Endothelial cell of umbilical vein (primary cell): ENCODE measurements around the gene ZNF697. TPM values are rescaled to one million over a fixed set of nuclear protein-coding genes. Genes with fewer than 3 reads are reported as not detected.

Source experiments
- BruUV-seq: library from RNA; stranded (reverse); fragments of 400-500 nt; replicated peaks from 2 replicates; lab custom pipeline; 2021; lab: Mats Ljungman, UMichigan
- CTCF ChIA-PET: fragments of 300-600, 350-600 bp; sonication (Branson Sonifier 250); formaldehyde crosslinking; loops from one replicate; lab custom pipeline; 2021; ENCODE audit warnings: antibody characterized with exemption, inconsistent platforms; lab: Charles Lee
- POLR2A ChIA-PET: fragments of 300-600, 350-600 bp; sonication (Branson Sonifier 250); formaldehyde crosslinking; loops from one replicate; lab custom pipeline; 2021; ENCODE audit warnings: antibody characterized with exemption, inconsistent platforms; lab: Charles Lee
- DNase-seq: peaks from one replicate; pipeline ENCODE4 v3.0.0-alpha.2; 2011; ENCODE audit warnings: low read depth, low spot score
- FAIRE-seq: peaks from 2 replicates; lab custom pipeline; 2011; peaks lifted over from hg19 to GRCh38; lab: Jason Lieb, UNC
- H2AFZ ChIP-seq: 2 replicates; pipeline ENCODE4 v1.6.0; 2012; ENCODE audit warnings: low read depth, low read length, control low read depth, inconsistent platforms
- H3K27ac ChIP-seq: 2 replicates; pipeline ENCODE4 v1.5.1; 2011; ENCODE audit warnings: low read depth, mild to moderate bottlenecking, control low read depth, low read length, moderate library complexity; ENCODE audit not compliant: insufficient read depth
- H3K27me3 ChIP-seq, 2 experiments: 2 replicates each; pipeline versions ENCODE4 v1.6.0 to v1.6.1; 2011; ENCODE audit warnings: low read length in 2 of 2, mixed read lengths in 1 of 2; ENCODE audit not compliant: control insufficient read depth in 2 of 2, insufficient read depth in 2 of 2
- H3K36me3 ChIP-seq, 2 experiments: 2 replicates in 1 of 2; 3 replicates in 1 of 2; pipeline ENCODE4 v1.5.1; 2011; ENCODE audit warnings: low read length in 2 of 2, mild to moderate bottlenecking in 1 of 2, moderate library complexity in 1 of 2; ENCODE audit not compliant: control insufficient read depth in 2 of 2, insufficient read depth in 2 of 2; ENCODE audit errors: extremely low read depth in 1 of 2
- H3K4me1 ChIP-seq: 3 replicates; pipeline ENCODE4 v1.5.1; 2011; ENCODE audit warnings: mild to moderate bottlenecking, low read length; ENCODE audit not compliant: control insufficient read depth, insufficient read depth; ENCODE audit errors: extremely low read depth
- H3K4me2 ChIP-seq: 2 replicates; pipeline ENCODE4 v1.6.1; 2011; ENCODE audit warnings: low read length, control low read depth, mixed read lengths; ENCODE audit not compliant: insufficient read depth
- H3K4me3 ChIP-seq, 3 experiments: fragments of 200-600 bp in 1 of 3; sonication (generic), shearing (Covaris generic) in 1 of 3; replicated peaks in 1 of 3; 2 replicates each; pipeline ENCODE4 v1.5.1; 2011 to 2016; ENCODE audit warnings: control low read depth in 3 of 3, low read length in 3 of 3, mild to moderate bottlenecking in 2 of 3, inconsistent platforms in 1 of 3, low read depth in 1 of 3, moderate library complexity in 1 of 3; ENCODE audit not compliant: insufficient read depth in 1 of 3
- H3K79me2 ChIP-seq: 2 replicates; pipeline ENCODE4 v1.6.0; 2012; ENCODE audit warnings: low read length, inconsistent platforms; ENCODE audit not compliant: control insufficient read depth, insufficient read depth
- H3K9ac ChIP-seq: replicated peaks from 2 replicates; pipeline ENCODE3; 2011; ENCODE audit warnings: low read length, control low read depth; ENCODE audit not compliant: insufficient read depth; ENCODE audit errors: extremely low read depth
- H3K9me1 ChIP-seq: replicated peaks from 3 replicates; pipeline ENCODE4 v1.6.0; 2011; ENCODE audit warnings: mild to moderate bottlenecking, low read length; ENCODE audit not compliant: control insufficient read depth, insufficient read depth; ENCODE audit errors: extremely low read depth
- H3K9me3 ChIP-seq: replicated peaks from 2 replicates; pipeline ENCODE4 v1.5.1; 2012; ENCODE audit warnings: low read length, inconsistent platforms; ENCODE audit not compliant: control insufficient read depth, insufficient read depth
- H4K20me1 ChIP-seq: replicated peaks from 2 replicates; pipeline ENCODE3; 2011; ENCODE audit warnings: mild to moderate bottlenecking, low read length; ENCODE audit not compliant: control insufficient read depth, insufficient read depth; ENCODE audit errors: extremely low read depth
- FOS ChIP-seq: IDR thresholded peaks from 2 replicates; pipeline ENCODE4 v1.6.1; 2011; ENCODE audit warnings: mild to moderate bottlenecking, low read length, moderate library complexity, borderline replicate concordance; ENCODE audit not compliant: insufficient read depth
- JUN ChIP-seq: IDR thresholded peaks from 2 replicates; pipeline ENCODE4 v1.6.1; 2011; ENCODE audit warnings: borderline replicate concordance, low read depth; ENCODE audit not compliant: insufficient read length, insufficient read depth
- MYC ChIP-seq: IDR thresholded peaks from one replicate; pipeline ENCODE4 v1.6.1; 2011; ENCODE audit warnings: mild to moderate bottlenecking, low read depth, low read length
- POLR2AphosphoS5 ChIP-seq: IDR thresholded peaks from 2 replicates; pipeline ENCODE4 v1.6.1; 2012; ENCODE audit warnings: low read depth, mild to moderate bottlenecking, control low read depth, low read length, moderate library complexity; ENCODE audit not compliant: insufficient read depth
- dilution Hi-C: fragments of 300-500 bp; cut with MboI; formaldehyde crosslinking; loops from one replicate; pipeline ENCODE4 v1.15.0; 2019; ENCODE audit warnings: low sequenced_read_pairs; ENCODE audit not compliant: extremely low pct_ligation_motif_present
- intact Hi-C: fragments of 100-400 bp; cut with micrococcal nuclease; formaldehyde crosslinking; loops from one replicate; pipeline ENCODE4 v1.10.0; 2022
- polyA plus RNA-seq, 4 experiments: library from polyadenylated mRNA; depleted of rRNA in 3 of 4; stranded (reverse) in 3 of 4; unstranded in 1 of 4; fragments of >200 nt; gene quantifications; 2 replicates each; pipeline versions ENCODE4 v1.2.1 to v1.2.3, GENCODE V29; 2011 to 2012; ENCODE audit warnings: missing spikeins in 1 of 4
- total RNA-seq: library from RNA; stranded (reverse); gene quantifications from 2 replicates; pipeline ENCODE4 v1.2.3, GENCODE V29; 2021
- TF ChIP-seq, protein P1 (sequence below): IDR thresholded peaks from 2 replicates; pipeline ENCODE4 v1.6.1; 2011; ENCODE audit not compliant: insufficient read depth, insufficient read length
- TF ChIP-seq, protein P2 (sequence below), 2 donors: IDR thresholded peaks; 1 replicate in 1 of 2; 2 replicates in 1 of 2; pipeline ENCODE4 v1.5.1; 2011; ENCODE audit warnings: low read length in 2 of 2, mild to moderate bottlenecking in 2 of 2, moderate library complexity in 2 of 2, control low read depth in 1 of 2, inconsistent platforms in 1 of 2, low read depth in 1 of 2; ENCODE audit not compliant: insufficient read depth in 1 of 2; ENCODE audit errors: extremely low read depth in 1 of 2

ZNF697 gene
- total and polyA plus RNA-seq, 2 donors (not counting 3 experiments of a cell fraction or from before 2014, with no cell fraction given), result 6.2 to 14.1 TPM

DNA sequence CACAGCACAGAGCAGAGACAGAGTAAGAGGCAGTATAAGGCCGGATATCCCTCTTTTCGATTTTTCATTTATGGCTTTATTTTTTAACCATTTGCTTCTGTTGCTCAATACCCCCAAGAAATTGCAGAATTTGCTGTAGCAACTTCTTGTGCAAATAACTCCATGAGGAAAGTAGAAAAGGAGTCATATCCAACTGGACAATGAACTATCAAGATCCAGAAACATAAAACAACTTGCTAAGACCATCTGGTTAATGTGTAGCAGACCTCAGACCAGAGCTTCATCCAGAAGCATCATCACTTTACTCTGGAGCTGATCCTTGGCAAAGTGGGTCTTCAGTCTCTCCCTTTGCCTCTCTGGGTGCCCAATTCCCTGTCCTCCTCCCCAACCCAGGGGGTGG, 45.9 kb downstream of the ZNF697 start:
- FAIRE-seq, result no peak
- H3K9me1 ChIP-seq, result no peaks in the 10 kb centered on the region
- H3K9me3 ChIP-seq, result no peaks in the 10 kb centered on the region
- H3K4me2 ChIP-seq, result no peak overlapping the region
- no peaks in the 10 kb centered on the region for H3K79me2 ChIP-seq
- no peaks in the 10 kb centered on the region for H3K36me3 ChIP-seq
- CTCF ChIA-PET, result interaction anchor here (1.0 to 2.0 kb wide), 2 partner anchors 9 to 73 kb away, joined by 3 to 9 read pairs; no protein-coding TSS in a partner anchor
- no peak overlapping the region for H3K27ac ChIP-seq
- intact Hi-C loops, result no loop called here
- no peak for DNase-seq
- POLR2A ChIA-PET, result no interaction called here
- H4K20me1 ChIP-seq, result no peaks in the 10 kb centered on the region
- BruUV-seq, result no TSS peak
- no peak overlapping the region for H3K4me3 ChIP-seq
- no peak overlapping the region for H2AFZ ChIP-seq
- dilution Hi-C loops, result no loop called here
- H3K9ac ChIP-seq, result no peak overlapping the region
- no peaks in the 10 kb centered on the region for H3K27me3 ChIP-seq
- TF ChIP-seq, protein P1, sequence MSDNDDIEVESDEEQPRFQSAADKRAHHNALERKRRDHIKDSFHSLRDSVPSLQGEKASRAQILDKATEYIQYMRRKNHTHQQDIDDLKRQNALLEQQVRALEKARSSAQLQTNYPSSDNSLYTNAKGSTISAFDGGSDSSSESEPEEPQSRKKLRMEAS, result no peak
- TF ChIP-seq FOS, result no peak
- TF ChIP-seq JUN, result no peak
- TF ChIP-seq POLR2AphosphoS5, result no peak
- H3K4me1 ChIP-seq, result peaks cover 19% of the 10 kb centered on the region

DNA sequence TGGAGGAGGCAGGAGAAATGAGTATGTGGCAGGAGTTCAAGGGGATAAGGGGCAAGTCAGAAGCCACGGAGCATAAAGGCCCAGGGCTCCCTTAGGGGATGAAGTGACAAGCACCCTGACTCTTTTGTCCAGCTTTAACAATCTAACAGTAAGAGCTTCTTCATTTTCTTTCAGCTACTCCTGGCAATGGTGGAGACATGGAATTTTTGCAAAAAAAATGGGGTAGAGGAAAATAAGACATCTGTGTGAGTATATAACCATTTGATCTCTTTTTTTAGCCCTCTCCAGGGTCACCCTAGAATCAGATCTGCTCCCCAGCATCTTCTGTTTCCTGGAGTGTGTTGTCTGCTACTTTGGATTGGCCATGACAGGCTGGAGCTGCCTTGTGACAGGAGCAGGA, 47.1 kb downstream of the ZNF697 start:
- no peaks in the 10 kb centered on the region for H4K20me1 ChIP-seq
- H3K4me1 ChIP-seq, result peaks cover 21% of the 10 kb centered on the region
- intact Hi-C loops, result no loop called here
- no peak overlapping the region for H3K4me2 ChIP-seq
- FAIRE-seq (no peak), DNase-seq (no peak)
- no peaks in the 10 kb centered on the region for H3K9me1 ChIP-seq
- no TSS peak for BruUV-seq
- TF ChIP-seq MYC (no peak), POLR2AphosphoS5 (no peak), JUN (no peak), FOS (no peak)
- TF ChIP-seq, protein P2, sequence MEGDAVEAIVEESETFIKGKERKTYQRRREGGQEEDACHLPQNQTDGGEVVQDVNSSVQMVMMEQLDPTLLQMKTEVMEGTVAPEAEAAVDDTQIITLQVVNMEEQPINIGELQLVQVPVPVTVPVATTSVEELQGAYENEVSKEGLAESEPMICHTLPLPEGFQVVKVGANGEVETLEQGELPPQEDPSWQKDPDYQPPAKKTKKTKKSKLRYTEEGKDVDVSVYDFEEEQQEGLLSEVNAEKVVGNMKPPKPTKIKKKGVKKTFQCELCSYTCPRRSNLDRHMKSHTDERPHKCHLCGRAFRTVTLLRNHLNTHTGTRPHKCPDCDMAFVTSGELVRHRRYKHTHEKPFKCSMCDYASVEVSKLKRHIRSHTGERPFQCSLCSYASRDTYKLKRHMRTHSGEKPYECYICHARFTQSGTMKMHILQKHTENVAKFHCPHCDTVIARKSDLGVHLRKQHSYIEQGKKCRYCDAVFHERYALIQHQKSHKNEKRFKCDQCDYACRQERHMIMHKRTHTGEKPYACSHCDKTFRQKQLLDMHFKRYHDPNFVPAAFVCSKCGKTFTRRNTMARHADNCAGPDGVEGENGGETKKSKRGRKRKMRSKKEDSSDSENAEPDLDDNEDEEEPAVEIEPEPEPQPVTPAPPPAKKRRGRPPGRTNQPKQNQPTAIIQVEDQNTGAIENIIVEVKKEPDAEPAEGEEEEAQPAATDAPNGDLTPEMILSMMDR (IDR thresholded peaks at IDR 0.05; ENCODE audit: extremely low read depth in 1 of 2, insufficient read depth in 1 of 2, low read depth in 1 of 2, low read length in 2 of 2), result no peak
- CTCF ChIA-PET, result interaction anchor here (1.0 kb wide), 1 partner anchor 141 kb away, joined by 3 read pairs; no protein-coding TSS in a partner anchor
- POLR2A ChIA-PET, result no interaction called here
- H3K79me2 ChIP-seq, result no peaks in the 10 kb centered on the region
- H3K4me3 ChIP-seq, result no peak overlapping the region
- no peak overlapping the region for H2AFZ ChIP-seq
- no peak overlapping the region for H3K27ac ChIP-seq
- H3K9me3 ChIP-seq, result no peaks in the 10 kb centered on the region
- H3K27me3 ChIP-seq, result no peaks in the 10 kb centered on the region
- no peaks in the 10 kb centered on the region for H3K36me3 ChIP-seq
- no peak overlapping the region for H3K9ac ChIP-seq
- dilution Hi-C loops, result no loop called here
